CD1c-positive myeloid dendritic cell (primary cell): ENCODE measurements around the gene SLC12A2.

ENCODE experiments used
- DNase-seq: peaks from one replicate; pipeline ENCODE4 v3.0.0-alpha.2; 2016; ENCODE audit errors: extremely low spot score

SLC12A2 gene

GRCh38 chr5:128097224-128097623, 13.7 kb downstream of the SLC12A2 start:
- DNase-seq, result no peak

- no peak for DNase-seq
These were observed 14.2 kb downstream of the SLC12A2 start for GRCh38 chr5:128097781-128098180.

DNA sequence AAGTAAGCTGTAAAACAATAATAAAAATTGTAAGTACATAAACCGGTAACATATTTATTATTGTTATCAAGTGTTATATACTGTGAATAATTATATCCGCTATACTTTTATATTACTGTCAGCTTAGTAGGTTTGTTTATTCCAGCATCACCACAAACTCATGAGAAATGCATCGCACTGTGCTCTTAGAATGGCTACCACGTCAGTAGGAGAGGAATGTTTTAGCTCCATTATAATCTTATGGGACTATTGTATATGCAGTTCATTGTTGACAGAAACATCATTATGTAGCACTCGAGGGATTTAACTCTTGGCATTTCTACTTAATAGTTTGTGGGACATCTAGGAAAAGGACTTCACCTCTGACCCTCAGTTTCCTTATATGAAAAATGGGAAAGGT, 16.4 kb downstream of the SLC12A2 start:
- DNase-seq, result no peak

DNA sequence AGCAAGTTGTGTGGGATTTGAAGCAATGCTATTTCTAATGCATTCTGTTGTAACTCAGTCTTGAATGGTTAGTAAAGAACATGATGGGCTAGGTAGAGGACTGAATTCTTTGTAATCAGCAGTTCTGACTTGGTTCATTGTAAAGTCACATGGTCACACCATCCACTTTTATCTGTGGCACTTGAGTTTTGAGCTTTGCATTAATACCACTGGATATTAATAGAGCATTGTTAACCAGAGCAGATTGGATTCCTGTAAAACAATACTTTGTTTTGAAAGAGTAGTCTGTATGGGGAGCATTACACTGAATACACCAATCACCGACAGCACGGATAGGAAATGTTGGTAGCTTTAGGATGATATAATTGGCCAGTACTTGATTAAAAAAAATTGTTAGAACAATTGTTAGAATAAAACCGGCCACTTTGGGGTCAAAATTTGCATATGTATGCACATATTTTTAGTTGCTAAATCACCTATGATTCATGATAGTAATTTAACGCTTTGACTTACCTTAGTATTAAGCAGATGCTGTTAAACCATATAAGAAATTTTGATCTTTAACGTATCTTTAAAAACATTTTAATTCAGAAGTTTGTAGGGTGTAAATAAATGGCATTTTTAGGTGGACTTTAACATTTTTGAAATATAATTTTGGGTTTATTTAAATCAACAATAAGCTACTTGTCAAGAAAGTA, 17.4 kb downstream of the SLC12A2 start:
- no peak for DNase-seq

- no peak for DNase-seq
These were observed 18.1 kb downstream of the SLC12A2 start for GRCh38 chr5:128101676-128102075.

- DNase-seq, result no peak
These were observed 21.6 kb downstream of the SLC12A2 start for GRCh38 chr5:128105203-128105602.

DNA sequence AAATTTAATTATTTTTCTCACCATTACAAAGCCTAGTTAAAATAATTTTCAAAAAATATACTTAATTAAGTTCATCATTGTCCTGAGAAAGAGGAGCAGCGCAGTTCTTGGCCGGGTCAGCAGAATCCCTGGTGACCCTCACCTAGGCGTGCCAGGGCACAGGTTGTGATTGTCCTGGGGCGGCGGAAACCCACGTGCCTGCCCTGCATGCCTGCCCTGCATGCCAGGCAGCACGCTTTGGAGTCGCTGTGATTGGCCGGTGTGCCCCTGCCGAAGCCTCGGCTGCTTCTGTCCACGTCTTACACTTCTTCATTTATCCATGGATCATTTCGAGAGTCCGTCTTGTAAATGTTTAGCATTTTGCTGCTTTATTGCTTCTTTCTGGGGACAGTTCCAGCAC, 25.6 kb downstream of the SLC12A2 start:
- no peak for DNase-seq

DNA sequence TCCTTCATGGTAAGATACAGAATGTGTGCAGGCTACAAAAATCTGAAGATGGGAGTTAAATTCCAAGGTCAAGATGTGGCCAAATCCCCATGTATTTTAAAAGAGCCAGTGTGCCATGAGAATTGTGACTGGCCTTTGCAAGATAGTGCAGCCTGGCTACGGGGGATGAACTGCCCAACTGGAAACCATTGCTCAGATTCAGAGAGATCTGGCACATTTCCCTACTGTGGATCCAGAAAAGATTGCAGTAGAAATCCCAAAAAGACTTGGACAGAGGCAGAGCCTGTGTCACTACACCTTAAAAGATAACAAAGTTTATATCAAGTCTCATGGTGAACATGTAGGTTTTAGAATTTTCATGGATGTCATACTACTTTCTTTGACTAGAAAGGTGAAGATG, 26.2 kb downstream of the SLC12A2 start:
- DNase-seq, result no peak

GRCh38 chr5:128111818-128112448, 28.4 kb downstream of the SLC12A2 start:
- DNase-seq, result no peak

DNA sequence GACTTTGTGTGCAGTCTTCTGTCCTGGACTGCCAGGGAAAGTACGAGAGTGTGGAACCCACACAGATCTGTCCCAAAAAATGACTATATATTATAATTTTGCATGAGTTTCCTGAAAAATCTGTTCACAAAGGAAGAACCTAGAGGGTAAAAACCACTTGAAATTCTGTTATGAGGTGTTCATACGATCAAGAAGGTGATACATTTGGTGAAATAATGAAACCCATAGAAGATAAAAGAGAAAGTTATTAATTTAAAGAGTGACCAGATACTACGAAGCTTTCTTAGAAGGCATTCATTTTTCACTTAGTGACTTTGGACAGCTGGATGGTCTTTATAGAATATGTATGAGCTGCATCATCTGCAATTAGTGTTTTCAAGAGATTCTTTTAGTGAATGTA, 32.9 kb downstream of the SLC12A2 start:
- DNase-seq, result no peak

DNA sequence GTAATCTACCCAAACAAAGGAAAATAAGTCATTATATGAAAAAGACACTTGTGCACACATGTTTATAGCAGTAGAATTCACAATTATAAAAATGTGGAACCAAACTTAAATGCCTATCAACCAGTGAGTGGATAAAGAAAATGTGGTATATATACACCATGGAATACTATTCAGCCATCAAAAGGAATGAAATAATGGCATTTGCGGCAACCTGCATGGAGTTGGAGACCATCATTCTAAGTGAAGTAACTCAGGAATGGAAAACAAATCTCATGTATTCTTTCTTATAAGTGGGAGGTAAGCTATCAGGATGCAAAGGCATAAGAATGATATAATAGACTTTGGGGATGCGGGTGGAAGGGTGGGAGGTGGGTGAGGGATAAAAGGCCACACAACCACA, 34.6 kb downstream of the SLC12A2 start:
- DNase-seq, result no peak

DNA sequence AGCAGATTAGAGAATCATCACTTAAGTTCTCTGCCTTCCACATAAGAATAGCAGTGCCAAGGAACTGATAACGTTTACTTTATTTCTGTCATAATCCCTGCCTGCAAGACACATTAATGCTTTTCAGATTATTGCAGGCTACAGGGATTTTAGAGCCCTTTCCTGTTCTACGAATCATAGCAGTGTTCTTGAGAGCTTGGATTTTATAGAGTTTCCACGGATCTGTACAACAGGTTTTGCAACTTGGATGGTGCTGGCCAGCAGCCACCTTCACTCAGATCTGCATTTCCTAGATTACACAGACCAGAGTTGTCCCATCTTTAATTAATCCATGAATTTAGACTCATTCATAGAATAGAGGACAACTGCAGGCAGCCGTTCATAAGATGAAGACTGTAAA, 38.1 kb downstream of the SLC12A2 start:
- DNase-seq, result no peak

- no peak for DNase-seq
These were observed 40.4 kb downstream of the SLC12A2 start for GRCh38 chr5:128123936-128124335.

GRCh38 chr5:128126241-128126640, 42.7 kb downstream of the SLC12A2 start:
- no peak for DNase-seq

DNA sequence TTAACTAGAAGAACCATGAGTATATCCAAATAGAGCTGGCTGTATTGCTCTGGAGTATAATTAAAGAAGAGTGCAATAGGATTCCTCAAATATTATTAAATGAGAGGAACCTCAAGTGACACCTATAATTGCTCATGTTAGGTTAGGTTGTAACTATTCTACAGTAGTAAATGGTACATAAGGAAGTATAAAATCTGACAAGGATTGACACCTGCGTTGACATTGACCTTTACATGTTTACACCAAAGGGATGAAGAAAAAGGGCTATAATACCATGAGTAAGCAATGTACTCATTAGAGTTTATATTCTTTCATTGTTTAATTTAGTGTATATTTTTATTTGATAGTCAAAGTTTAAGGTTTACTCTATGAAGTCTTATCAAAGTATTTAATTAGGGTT, 48.9 kb downstream of the SLC12A2 start:
- no peak for DNase-seq

DNA sequence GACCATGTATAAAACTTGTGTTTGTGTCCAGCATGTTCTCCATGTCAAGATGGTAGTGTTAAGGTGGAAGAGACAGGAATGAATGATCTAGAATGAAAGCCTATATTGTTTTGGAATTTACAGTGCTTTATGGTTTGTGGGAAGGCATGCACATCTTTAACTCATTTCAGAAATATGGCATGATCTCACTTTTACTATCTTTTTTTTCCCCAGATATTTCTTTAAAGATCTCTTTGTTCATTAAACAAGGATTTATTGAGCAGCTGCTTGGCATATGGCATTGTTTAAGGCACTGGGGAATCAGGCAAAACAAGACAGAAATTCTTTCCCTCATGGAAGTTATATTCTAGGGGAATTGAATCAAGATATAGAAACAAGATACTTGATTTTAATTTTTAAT, 51.7 kb downstream of the SLC12A2 start:
- DNase-seq, result no peak

- DNase-seq, result no peak
These were observed 60.3 kb downstream of the SLC12A2 start for GRCh38 chr5:128143911-128144310.

- no peak for DNase-seq
These were observed 60.9 kb downstream of the SLC12A2 start for GRCh38 chr5:128144491-128144890.

- no peak for DNase-seq
These were observed 63.1 kb downstream of the SLC12A2 start for GRCh38 chr5:128146671-128147070.

- DNase-seq, result no peak
These were observed 71.4 kb downstream of the SLC12A2 start for GRCh38 chr5:128154943-128155342.

DNA sequence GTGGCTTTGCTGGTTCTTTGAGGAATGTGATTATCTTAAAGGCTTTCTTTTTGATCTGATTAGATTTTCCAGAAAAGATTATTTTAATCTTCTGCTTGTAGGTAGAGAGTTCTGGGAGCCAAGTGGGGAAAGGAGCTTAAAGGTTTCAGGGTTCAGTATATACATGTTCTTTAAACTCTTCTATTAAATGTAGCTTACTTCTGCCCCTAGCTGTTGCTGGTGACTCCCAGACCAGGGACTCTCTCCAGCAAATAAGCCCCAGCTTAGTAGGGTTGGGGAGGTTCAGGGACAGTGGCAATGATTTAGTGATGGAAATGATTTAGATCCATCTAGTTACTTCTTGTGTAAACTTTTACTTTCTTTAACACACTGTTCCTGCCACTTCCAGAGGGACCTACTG, 72.2 kb downstream of the SLC12A2 start:
- DNase-seq, result no peak

DNA sequence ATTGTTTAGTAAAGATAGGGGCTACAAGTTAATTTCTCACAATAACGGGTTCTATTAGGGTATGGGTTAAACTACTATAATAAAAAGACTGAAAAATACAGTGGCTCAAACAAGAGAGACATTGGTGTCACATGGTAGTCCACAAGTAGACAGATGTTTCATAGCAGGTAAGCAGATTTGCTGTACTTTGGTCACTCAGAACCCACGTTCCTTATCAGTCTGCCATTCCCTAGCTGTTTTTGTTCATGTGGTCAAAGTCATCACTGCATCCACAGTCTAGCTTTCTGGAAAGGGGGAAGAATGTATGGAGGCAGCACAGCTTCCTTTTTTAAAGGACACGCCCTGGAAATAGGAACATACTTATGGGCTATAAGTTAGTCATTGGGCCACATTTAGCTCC, 73.0 kb downstream of the SLC12A2 start:
- DNase-seq, result no peak

GRCh38 chr5:128158342-128158741, 74.8 kb downstream of the SLC12A2 start:
- DNase-seq, result no peak

DNA sequence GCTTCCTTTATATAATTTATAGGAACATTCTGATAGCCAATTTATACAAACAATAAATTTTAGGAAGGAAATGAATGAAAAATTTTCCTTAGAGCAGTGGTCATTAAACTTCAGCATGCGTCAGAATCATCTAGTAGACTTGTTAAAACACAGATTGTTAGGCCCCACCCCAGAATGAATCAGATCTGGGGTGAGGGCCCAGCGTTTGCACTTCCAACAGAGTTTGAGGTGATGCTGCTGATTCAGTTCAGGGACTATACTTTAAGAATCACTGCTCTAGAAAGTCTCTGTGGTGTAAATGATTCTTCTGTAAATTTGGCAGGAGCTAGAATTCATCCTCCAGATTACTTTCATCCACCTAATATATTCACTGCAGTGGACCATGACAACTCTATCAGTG, 80.4 kb downstream of the SLC12A2 start:
- no peak for DNase-seq
